OCI-LY7 (cell line): Measurements from ENCODE around the gene MYH7. TPM values are rescaled to one million over a fixed set of nuclear protein-coding genes. Genes with fewer than 3 reads are reported as not detected.

Experiments
- Bru-seq: library from RNA; stranded (reverse); fragments of 400-500 nt; gene quantifications from one replicate; lab custom pipeline; 2021; lab: Mats Ljungman, UMichigan
- BruChase-seq, 2 experiments: library from RNA; stranded (reverse); fragments of 400-500 nt; gene quantifications; one replicate each; lab custom pipeline; 2021; lab: Mats Ljungman, UMichigan
- BruUV-seq: library from RNA; stranded (reverse); fragments of 400-500 nt; replicated peaks from 2 replicates; lab custom pipeline; 2021; lab: Mats Ljungman, UMichigan
- CTCF ChIA-PET: fragments of 300-600 bp; sonication (Branson Sonifier 250); formaldehyde crosslinking; loops from one replicate; lab custom pipeline; 2022; ENCODE audit warnings: antibody characterized with exemption; ENCODE audit not compliant: unreplicated experiment; lab: Charles Lee
- POLR2A ChIA-PET: fragments of 300-600 bp; sonication (Branson Sonifier 250); formaldehyde crosslinking; loops from one replicate; lab custom pipeline; 2022; ENCODE audit warnings: antibody characterized with exemption; lab: Charles Lee
- DNase-seq: peaks from one replicate; pipeline ENCODE4 v3.0.0-alpha.2; 2015; ENCODE audit warnings: low spot score
- H2AFZ ChIP-seq: fragments of 200-600 bp; sonication (generic), shearing (Covaris generic); 2 replicates; pipeline ENCODE4 v1.6.1; 2014; ENCODE audit warnings: mild to moderate bottlenecking, antibody characterized with exemption, low read length, moderate library complexity
- H3K27ac ChIP-seq: fragments of 200-600 bp; sonication (generic); 2 replicates; pipeline ENCODE4 v1.5.1; 2014; ENCODE audit warnings: mixed run types, low read depth, mild to moderate bottlenecking, moderate library complexity, low read length, inconsistent platforms; ENCODE audit not compliant: poor library complexity, severe bottlenecking
- H3K36me3 ChIP-seq: fragments of 200-600 bp; sonication (generic); 2 replicates; pipeline ENCODE4 v1.6.1; 2014; ENCODE audit warnings: mild to moderate bottlenecking, antibody characterized with exemption, low read length, moderate library complexity, mixed read lengths; ENCODE audit not compliant: insufficient read depth
- H3K4me1 ChIP-seq: fragments of 200-600 bp; sonication (generic); 2 replicates; pipeline ENCODE4 v1.5.1; 2014; ENCODE audit warnings: mild to moderate bottlenecking, low read length; ENCODE audit not compliant: insufficient read depth, poor library complexity, severe bottlenecking
- H3K4me2 ChIP-seq: fragments of 200-600 bp; sonication (generic); 2 replicates; pipeline ENCODE4 v1.6.1; 2014; ENCODE audit warnings: mild to moderate bottlenecking, low read length
- H3K4me3 ChIP-seq: fragments of 200-600 bp; sonication (generic); 2 replicates; pipeline ENCODE4 v1.5.1; 2014; ENCODE audit warnings: mild to moderate bottlenecking, low read depth, low read length; ENCODE audit not compliant: poor library complexity, severe bottlenecking
- H3K79me2 ChIP-seq: fragments of 200-600 bp; sonication (generic); 2 replicates; pipeline ENCODE4 v1.6.1; 2016; ENCODE audit warnings: low read depth, mild to moderate bottlenecking, low read length, moderate library complexity, mixed read lengths; ENCODE audit not compliant: insufficient read depth
- H3K9me2 ChIP-seq: fragments of 200-600 bp; sonication (generic); 2 replicates; pipeline ENCODE4 v1.6.1; 2016; ENCODE audit warnings: mild to moderate bottlenecking, low read length, mixed read lengths; ENCODE audit not compliant: insufficient read depth
- H3K9me3 ChIP-seq: fragments of 200-600 bp; sonication (generic); 2 replicates; pipeline ENCODE4 v1.6.1; 2014; ENCODE audit warnings: mild to moderate bottlenecking, mixed run types, low read length, mixed read lengths
- H4K20me1 ChIP-seq: fragments of 200-600 bp; sonication (generic); 2 replicates; pipeline ENCODE4 v1.6.1; 2014; ENCODE audit warnings: mild to moderate bottlenecking, antibody characterized with exemption, low read length, moderate library complexity, mixed read lengths; ENCODE audit not compliant: insufficient read depth
- CTCF ChIP-seq: fragments of 200-600 bp; sonication (generic); conservative IDR thresholded peaks from 2 replicates; pipeline ENCODE4 v1.5.1; 2014; ENCODE audit warnings: mild to moderate bottlenecking, antibody characterized with exemption, low read length, moderate library complexity, mixed read lengths
- EZH2phosphoT487 ChIP-seq: fragments of 200-600 bp; sonication (generic); IDR thresholded peaks from 2 replicates; pipeline ENCODE4 v1.6.1; 2018; ENCODE audit warnings: low read depth, borderline replicate concordance, mild to moderate bottlenecking, mixed run types, antibody characterized with exemption, low read length, moderate library complexity, mixed read lengths
- intact Hi-C: fragments of 100-400 bp; cut with micrococcal nuclease; formaldehyde crosslinking; loops from one replicate; pipeline ENCODE4 v1.10.0; 2022; ENCODE audit not compliant: unreplicated experiment
- long read RNA-seq: library from polyadenylated mRNA; stranded (forward); transcript quantifications from one replicate; pipeline ENCODE4 v2.0.0, GENCODE V29; 2022
- total RNA-seq, 2 experiments: library from RNA; depleted of rRNA in 1 of 2; stranded (reverse); fragments of >200 nt in 1 of 2; shearing (Covaris generic) in 1 of 2; gene quantifications; 2 replicates each; pipeline ENCODE4 v1.2.3, GENCODE V29; 2014 to 2022

Gene MYH7
- total RNA-seq (2014; rRNA removed; shearing (Covaris generic)) (not detected in 2 replicates), total RNA-seq (2022) (not detected in 2 replicates), Bru-seq, nascent RNA (not detected), BruChase-seq, experiment 1, labeled RNA remaining after a 6-hour chase (not detected), BruChase-seq, experiment 2, labeled RNA remaining after a 2-hour chase (not detected)
- long read RNA-seq, result 0 reads

GRCh38 chr14:23435543-23436326 is at the start of gene MYH7:
Gene MYH7, minus strand, starts transcription at chr14:23435660. Its CDS starts 1,928 bp downstream, at chr14:23433732.
- Histone ChIP-seq H2AFZ (no peak within 1 kb of the TSS), H3K9me3 (no peaks in the 10 kb centered on the region), H3K4me1 (no peaks in the 10 kb centered on the region), H3K4me3 (no peak within 1 kb of the TSS), H3K9me2 (no peaks in the 10 kb centered on the region), H3K36me3 (no peaks in the 10 kb centered on the region), H3K79me2 (no peaks in the 10 kb centered on the region), H3K27ac (no peak within 1 kb of the TSS), H4K20me1 (no peaks in the 10 kb centered on the region), H3K4me2 (no peak within 1 kb of the TSS)
- intact Hi-C loops, result no loop called here
- no peak for TF ChIP-seq CTCF
- TF ChIP-seq EZH2phosphoT487, result no peak
- CTCF ChIA-PET, result no interaction called here
- BruUV-seq, result no TSS peak
- no peak for DNase-seq
- POLR2A ChIA-PET, result interaction anchor here (0.9 to 1.6 kb wide), 3 partner anchors 8 to 17 kb away, joined by 3 read pairs; no protein-coding TSS in a partner anchor

GRCh38 chr14:23483236-23483854 is 47.9 kb upstream of the MYH7 start:
- Histone ChIP-seq H3K36me3 (peaks cover 13% of the 10 kb centered on the region), H4K20me1 (no peaks in the 10 kb centered on the region), H2AFZ (no peak overlapping the region), H3K27ac (no peak overlapping the region), H3K4me1 (peaks cover 6% of the 10 kb centered on the region), H3K9me3 (no peaks in the 10 kb centered on the region), H3K9me2 (no peaks in the 10 kb centered on the region), H3K4me2 (no peak overlapping the region), H3K79me2 (no peaks in the 10 kb centered on the region), H3K4me3 (no peak overlapping the region)
- BruUV-seq, result no TSS peak
- CTCF ChIA-PET, result no interaction called here
- POLR2A ChIA-PET, result no interaction called here
- DNase-seq, result peak; percentile 48
- intact Hi-C loops, result loop anchor here (2.0 kb wide), 1 partner anchor 55 kb away; no protein-coding TSS in a partner anchor
- TF ChIP-seq CTCF, result peak; percentile 80
- no peak for TF ChIP-seq EZH2phosphoT487
